Measurements from ENCODE around the gene CLCN6. TPM values are rescaled to one million over a fixed set of nuclear protein-coding genes. Genes with fewer than 3 reads are reported as not detected.

Gene CLCN6
- total RNA-seq, 1 experiment from 2014 or later: 6.1 TPM

DNA sequence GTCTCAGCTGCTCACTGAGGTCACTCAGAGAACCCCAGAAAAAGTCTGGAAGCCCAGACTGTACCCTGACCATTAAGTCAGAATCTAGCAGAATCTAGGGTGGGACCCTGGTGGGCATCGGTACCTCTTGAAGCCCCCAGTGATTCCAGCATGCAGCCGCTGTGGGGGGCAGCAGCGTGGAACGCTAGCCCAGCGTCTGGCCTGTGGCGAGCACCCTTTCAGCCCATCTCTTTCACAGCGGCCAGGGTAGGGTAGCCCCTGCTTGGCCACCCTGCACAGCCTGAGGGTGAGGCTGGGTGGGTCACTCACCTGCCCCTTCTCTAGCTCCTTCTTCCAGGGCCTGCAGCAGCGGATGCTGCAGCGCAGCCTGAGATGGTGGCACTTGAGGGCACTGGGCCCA is 27.7 kb upstream of the CLCN6 start:
- no peak for TF ChIP-seq EZH2phosphoT487 (IDR thresholded peaks at IDR 0.05; ENCODE audit: borderline replicate concordance, low read length)
- TF ChIP-seq, protein P1, sequence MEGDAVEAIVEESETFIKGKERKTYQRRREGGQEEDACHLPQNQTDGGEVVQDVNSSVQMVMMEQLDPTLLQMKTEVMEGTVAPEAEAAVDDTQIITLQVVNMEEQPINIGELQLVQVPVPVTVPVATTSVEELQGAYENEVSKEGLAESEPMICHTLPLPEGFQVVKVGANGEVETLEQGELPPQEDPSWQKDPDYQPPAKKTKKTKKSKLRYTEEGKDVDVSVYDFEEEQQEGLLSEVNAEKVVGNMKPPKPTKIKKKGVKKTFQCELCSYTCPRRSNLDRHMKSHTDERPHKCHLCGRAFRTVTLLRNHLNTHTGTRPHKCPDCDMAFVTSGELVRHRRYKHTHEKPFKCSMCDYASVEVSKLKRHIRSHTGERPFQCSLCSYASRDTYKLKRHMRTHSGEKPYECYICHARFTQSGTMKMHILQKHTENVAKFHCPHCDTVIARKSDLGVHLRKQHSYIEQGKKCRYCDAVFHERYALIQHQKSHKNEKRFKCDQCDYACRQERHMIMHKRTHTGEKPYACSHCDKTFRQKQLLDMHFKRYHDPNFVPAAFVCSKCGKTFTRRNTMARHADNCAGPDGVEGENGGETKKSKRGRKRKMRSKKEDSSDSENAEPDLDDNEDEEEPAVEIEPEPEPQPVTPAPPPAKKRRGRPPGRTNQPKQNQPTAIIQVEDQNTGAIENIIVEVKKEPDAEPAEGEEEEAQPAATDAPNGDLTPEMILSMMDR (conservative IDR thresholded peaks at IDR 0.05; ENCODE audit: low read depth, low read length): no peak
- Histone ChIP-seq H3K27ac (ENCODE audit: low read length) (no peak overlapping the region), H3K4me2 (ENCODE audit: low read length) (no peak overlapping the region), H2AFZ (ENCODE audit: low read length) (no peak overlapping the region), H3K9ac (ENCODE audit: low read length) (no peak overlapping the region), H3K4me1 (ENCODE audit: insufficient read depth, low read length) (no peaks in the 10 kb centered on the region), H3K79me2 (ENCODE audit: low read length) (no peaks in the 10 kb centered on the region), H3K9me3 (ENCODE audit: low read length) (no peaks in the 10 kb centered on the region), H3F3A (ENCODE audit: low read length, unreplicated experiment) (no peaks in the 10 kb centered on the region), H3K27me3 (ENCODE audit: low read length) (no peaks in the 10 kb centered on the region), H3K4me3 (ENCODE audit: low read length) (no peak overlapping the region), H4K20me1 (ENCODE audit: low read length) (no peaks in the 10 kb centered on the region), H3K9me2 (replicated peaks; ENCODE audit: low read length) (no peaks in the 10 kb centered on the region), H3K36me3 (ENCODE audit: low read depth, low read length) (no peaks in the 10 kb centered on the region)
- intact Hi-C loops (cut with micrococcal nuclease): no loop called here
- CTCF ChIA-PET: no interaction called here
- POLR2A ChIA-PET (ENCODE audit: unreplicated experiment): interaction anchor here (0.6 kb wide), 1 partner anchor 678 kb away, joined by 3 read pairs; the partner anchor contains the start of gene EXOSC10
- ATAC-seq: no peak
- no TSS peak for BruUV-seq (replicated peaks)
- DNase-seq: no peak

DNA sequence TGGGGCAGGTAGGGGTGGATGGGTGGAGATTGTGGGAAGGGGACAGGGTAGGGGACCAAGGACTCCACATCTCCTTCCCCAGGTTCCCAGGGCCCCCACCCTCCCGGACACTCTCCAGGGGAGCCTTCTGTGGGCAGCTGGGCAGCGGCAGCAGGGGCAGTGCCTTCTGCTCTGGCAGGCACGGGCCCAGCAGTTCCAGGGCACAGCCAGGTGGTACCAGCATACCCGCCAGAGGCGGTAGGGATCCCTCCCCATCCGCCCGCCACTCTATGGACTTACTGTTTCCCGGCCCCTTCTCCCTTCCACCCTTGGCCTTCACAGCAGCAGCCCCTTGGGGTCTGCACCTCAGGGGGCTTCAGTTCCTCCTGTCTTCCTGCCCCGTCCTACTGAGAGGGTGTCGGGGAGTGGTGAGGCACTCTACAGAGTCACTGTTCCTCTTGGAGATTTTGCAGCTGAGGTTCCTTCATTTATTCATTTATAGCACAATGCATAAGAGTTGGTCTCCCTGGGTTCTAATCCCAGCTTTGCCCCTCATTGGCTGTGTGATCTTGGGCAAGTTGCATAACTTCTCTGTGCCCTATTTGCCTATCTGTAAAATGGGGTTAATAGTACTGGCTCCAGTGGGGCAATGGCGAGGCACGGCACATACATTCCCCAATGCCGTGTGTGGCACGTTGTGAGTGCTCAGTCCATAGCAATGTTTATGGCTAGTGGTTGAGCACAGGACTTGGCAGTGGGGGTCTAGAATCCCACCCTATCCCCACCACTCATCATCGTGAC is 27.0 kb upstream of the CLCN6 start:
- intact Hi-C loops (cut with micrococcal nuclease): no loop called here
- ChIA-PET POLR2A (ENCODE audit: unreplicated experiment) (no interaction called here), CTCF (no interaction called here)
- H3K9me3 ChIP-seq (ENCODE audit: low read length): no peaks in the 10 kb centered on the region
- H3K9ac ChIP-seq (ENCODE audit: low read length): no peak overlapping the region
- no peaks in the 10 kb centered on the region for H3K9me2 ChIP-seq (replicated peaks; ENCODE audit: low read length)
- DNase-seq (no peak), ATAC-seq (no peak)
- H3F3A ChIP-seq (ENCODE audit: low read length, unreplicated experiment): no peaks in the 10 kb centered on the region
- no peak overlapping the region for H2AFZ ChIP-seq (ENCODE audit: low read length)
- H3K36me3 ChIP-seq (ENCODE audit: low read depth, low read length): no peaks in the 10 kb centered on the region
- no peak overlapping the region for H3K4me2 ChIP-seq (ENCODE audit: low read length)
- H3K27ac ChIP-seq (ENCODE audit: low read length): no peak overlapping the region
- H3K27me3 ChIP-seq (ENCODE audit: low read length): no peaks in the 10 kb centered on the region
- TF ChIP-seq, protein P1 (conservative IDR thresholded peaks at IDR 0.05; ENCODE audit: low read depth, low read length): no peak
- TF ChIP-seq EZH2phosphoT487 (IDR thresholded peaks at IDR 0.05; ENCODE audit: borderline replicate concordance, low read length) (no peak), EZH2 (IDR thresholded peaks at IDR 0.05; ENCODE audit: low read length, unreplicated experiment) (no peak)
- no peaks in the 10 kb centered on the region for H3K4me1 ChIP-seq (ENCODE audit: insufficient read depth, low read length)
- H4K20me1 ChIP-seq (ENCODE audit: low read length): no peaks in the 10 kb centered on the region
- no TSS peak for BruUV-seq (replicated peaks)
- H3K79me2 ChIP-seq (ENCODE audit: low read length): no peaks in the 10 kb centered on the region
- no peak overlapping the region for H3K4me3 ChIP-seq (ENCODE audit: low read length)

DNA sequence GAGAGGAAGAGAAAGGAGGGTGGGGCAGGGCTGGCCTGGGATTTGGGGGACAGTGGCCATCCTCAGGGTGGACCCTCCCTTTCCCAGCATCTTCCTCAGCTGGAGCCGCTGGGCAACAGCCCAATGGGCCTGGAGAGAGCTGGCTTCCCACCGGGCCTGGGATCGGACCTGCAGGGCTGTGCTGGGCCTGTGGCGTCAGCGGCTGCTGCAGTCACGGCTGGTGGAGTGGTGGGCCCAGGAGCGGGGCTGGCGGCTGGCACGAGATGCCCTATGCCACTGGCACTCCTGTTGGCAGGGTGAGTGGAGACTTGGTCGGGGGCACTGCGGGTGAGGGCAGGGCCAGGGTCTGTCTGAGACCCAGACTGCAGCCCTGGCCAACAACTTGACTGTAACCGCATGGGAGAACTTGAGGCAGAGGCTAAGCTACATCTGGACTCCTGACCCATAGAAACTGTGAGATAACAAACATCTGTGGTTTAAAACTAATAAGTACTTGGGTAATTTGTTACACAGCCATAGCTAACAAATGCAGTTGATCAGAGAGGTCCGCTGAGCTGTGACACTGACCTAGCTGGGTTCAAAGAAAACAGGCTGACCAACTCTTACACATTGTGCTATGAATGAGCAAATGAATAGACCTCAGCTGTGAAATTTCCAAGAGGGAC is 26.1 kb upstream of the CLCN6 start:
- Histone ChIP-seq H3F3A (ENCODE audit: low read length, unreplicated experiment) (no peaks in the 10 kb centered on the region), H3K27ac (ENCODE audit: low read length) (no peak overlapping the region), H3K4me2 (ENCODE audit: low read length) (no peak overlapping the region), H3K27me3 (ENCODE audit: low read length) (no peaks in the 10 kb centered on the region), H3K79me2 (ENCODE audit: low read length) (no peaks in the 10 kb centered on the region), H3K4me3 (ENCODE audit: low read length) (no peak overlapping the region), H3K9me2 (replicated peaks; ENCODE audit: low read length) (no peaks in the 10 kb centered on the region), H3K9me3 (ENCODE audit: low read length) (no peaks in the 10 kb centered on the region), H3K9ac (ENCODE audit: low read length) (no peak overlapping the region), H4K20me1 (ENCODE audit: low read length) (no peaks in the 10 kb centered on the region), H3K36me3 (ENCODE audit: low read depth, low read length) (no peaks in the 10 kb centered on the region), H3K4me1 (ENCODE audit: insufficient read depth, low read length) (no peaks in the 10 kb centered on the region), H2AFZ (ENCODE audit: low read length) (no peak overlapping the region)
- no peak for DNase-seq
- CTCF ChIA-PET: no interaction called here
- no peak for ATAC-seq
- TF ChIP-seq EZH2 (IDR thresholded peaks at IDR 0.05; ENCODE audit: low read length, unreplicated experiment): no peak
- intact Hi-C loops (cut with micrococcal nuclease): no loop called here
- no TSS peak for BruUV-seq (replicated peaks)
- POLR2A ChIA-PET (ENCODE audit: unreplicated experiment): no interaction called here

Data from PC-3 (cell line).